Neural progenitor cell (in vitro differentiated cells): Measurements from ENCODE around the gene SIGLEC1.

Source experiments
- EZH2 ChIP-seq: fragments of 200-600 bp; sonication (generic); IDR thresholded peaks from 2 replicates; pipeline ENCODE4 v1.6.1; 2017; ENCODE audit warnings: antibody characterized with exemption, mild to moderate bottlenecking, moderate library complexity
- EZH2phosphoT487 ChIP-seq: fragments of 200-600 bp; sonication (generic); IDR thresholded peaks from 2 replicates; pipeline ENCODE4 v1.6.1; 2017; ENCODE audit warnings: antibody characterized with exemption
- TF ChIP-seq, protein P1 (sequence below): fragments of 200-600 bp; sonication (generic); IDR thresholded peaks from 2 replicates; pipeline ENCODE4 v1.5.1; 2017; ENCODE audit warnings: antibody characterized with exemption, mild to moderate bottlenecking

DNA sequence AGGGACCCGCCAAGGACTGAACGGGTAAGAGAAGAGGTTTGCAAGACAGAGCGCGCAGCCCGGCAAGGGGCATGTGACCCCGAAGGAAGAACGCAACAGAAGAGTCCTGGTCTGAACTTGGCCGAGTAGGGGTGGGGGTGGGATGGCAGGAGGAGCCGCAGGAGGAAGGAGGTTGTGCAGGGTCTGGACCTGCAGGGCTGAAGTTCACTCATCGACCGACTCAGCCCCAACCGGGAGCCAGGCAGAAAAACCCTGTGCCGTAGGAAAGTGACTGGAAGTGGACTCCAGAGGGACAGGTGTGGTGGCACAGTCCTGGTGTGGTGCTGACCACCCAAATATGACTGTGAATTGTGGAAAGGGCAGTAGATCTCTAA is 40.0 kb upstream of the SIGLEC1 start:
- TF ChIP-seq, protein P1, sequence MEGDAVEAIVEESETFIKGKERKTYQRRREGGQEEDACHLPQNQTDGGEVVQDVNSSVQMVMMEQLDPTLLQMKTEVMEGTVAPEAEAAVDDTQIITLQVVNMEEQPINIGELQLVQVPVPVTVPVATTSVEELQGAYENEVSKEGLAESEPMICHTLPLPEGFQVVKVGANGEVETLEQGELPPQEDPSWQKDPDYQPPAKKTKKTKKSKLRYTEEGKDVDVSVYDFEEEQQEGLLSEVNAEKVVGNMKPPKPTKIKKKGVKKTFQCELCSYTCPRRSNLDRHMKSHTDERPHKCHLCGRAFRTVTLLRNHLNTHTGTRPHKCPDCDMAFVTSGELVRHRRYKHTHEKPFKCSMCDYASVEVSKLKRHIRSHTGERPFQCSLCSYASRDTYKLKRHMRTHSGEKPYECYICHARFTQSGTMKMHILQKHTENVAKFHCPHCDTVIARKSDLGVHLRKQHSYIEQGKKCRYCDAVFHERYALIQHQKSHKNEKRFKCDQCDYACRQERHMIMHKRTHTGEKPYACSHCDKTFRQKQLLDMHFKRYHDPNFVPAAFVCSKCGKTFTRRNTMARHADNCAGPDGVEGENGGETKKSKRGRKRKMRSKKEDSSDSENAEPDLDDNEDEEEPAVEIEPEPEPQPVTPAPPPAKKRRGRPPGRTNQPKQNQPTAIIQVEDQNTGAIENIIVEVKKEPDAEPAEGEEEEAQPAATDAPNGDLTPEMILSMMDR, result no peak
- TF ChIP-seq EZH2 (no peak), EZH2phosphoT487 (no peak)
